Omental fat pad (tissue), 4 donors: ENCODE measurements around the gene NPAS3. TPM values are rescaled to one million over a fixed set of nuclear protein-coding genes. Genes with fewer than 3 reads are reported as not detected.

Source experiments
- ATAC-seq: fragments of 150-250 bp; one replicate; pipeline ENCODE4 v1.9.1; 2016; ENCODE audit warnings: mild to moderate bottlenecking, moderate library complexity; ENCODE audit not compliant: low FRiP score
- DNase-seq: peaks from one replicate; pipeline ENCODE4 v3.0.0-alpha.2; 2019; ENCODE audit warnings: low spot score
- CTCF ChIP-seq, 3 donors: fragments of 450-650 bp; IDR thresholded peaks; one replicate each; pipeline ENCODE4 v1.5.1; 2016 to 2017; ENCODE audit warnings: antibody characterized with exemption in 3 of 3, mild to moderate bottlenecking in 3 of 3, moderate library complexity in 2 of 3
- total RNA-seq, 4 donors: library from RNA; depleted of rRNA; stranded (reverse); fragments of >200 nt; gene quantifications; one replicate each; pipeline ENCODE4 v1.1.0, GENCODE V29; 2016

Gene NPAS3
- total RNA-seq, 4 donors from 2014 or later: 0.79 to 6.0 (median 2.5) TPM

- no peak for ATAC-seq
- TF ChIP-seq CTCF (IDR thresholded peaks at IDR 0.05): no peak
- DNase-seq: no peak
These were observed 601.3 kb downstream of the NPAS3 start for GRCh38 chr14:33539918-33540357.

- no peak for TF ChIP-seq CTCF (IDR thresholded peaks at IDR 0.05)
- ATAC-seq (no peak), DNase-seq (no peak)
These were observed 602.5 kb downstream of the NPAS3 start for GRCh38 chr14:33541171-33541570.

GRCh38 chr14:33542338-33543287 lies 603.9 kb downstream of the NPAS3 start:
- DNase-seq: no peak
- ATAC-seq: no peak
- TF ChIP-seq CTCF (IDR thresholded peaks at IDR 0.05): no peak

- no peak for TF ChIP-seq CTCF (IDR thresholded peaks at IDR 0.05)
- no peak for ATAC-seq
- DNase-seq: no peak
These were observed 607.0 kb downstream of the NPAS3 start for GRCh38 chr14:33545696-33546095.

GRCh38 chr14:33548606-33549005 lies 609.9 kb downstream of the NPAS3 start:
- TF ChIP-seq CTCF (IDR thresholded peaks at IDR 0.05): no peak
- DNase-seq: no peak
- ATAC-seq: no peak

- no peak for DNase-seq
- ATAC-seq: no peak
- TF ChIP-seq CTCF (IDR thresholded peaks at IDR 0.05): no peak
These were observed 613.3 kb downstream of the NPAS3 start for GRCh38 chr14:33551963-33552362.
